ENCODE data around the gene GATC.

Gene GATC

GRCh38 chr12:120497524-120498150 lies 51.4 kb downstream of the GATC start:
- no peak for DNase-seq (ENCODE audit: low read depth)

GRCh38 chr12:120498870-120499515 lies 52.7 kb downstream of the GATC start:
- no peak for DNase-seq (ENCODE audit: low read depth)

GRCh38 chr12:120500581-120500980 lies 54.3 kb downstream of the GATC start:
- DNase-seq (ENCODE audit: low read depth) = no peak

GRCh38 chr12:120504587-120504986 lies 58.3 kb downstream of the GATC start:
- no peak for DNase-seq (ENCODE audit: low read depth)

- no peak for DNase-seq (ENCODE audit: low read depth)
Measured at GRCh38 chr12:120508537-120508936, 62.3 kb downstream of the GATC start.

Data from GM04504 (cell line).